HG03095 (cell line): ENCODE data around the gene ZBP1.

Source experiments
- ATAC-seq: cut with Tn5 transposase; IDR thresholded peaks from one replicate; pipeline ENCODE4 v1.9.1; 2021; ENCODE audit warnings: moderate library complexity; ENCODE audit not compliant: unreplicated experiment

Gene ZBP1

DNA sequence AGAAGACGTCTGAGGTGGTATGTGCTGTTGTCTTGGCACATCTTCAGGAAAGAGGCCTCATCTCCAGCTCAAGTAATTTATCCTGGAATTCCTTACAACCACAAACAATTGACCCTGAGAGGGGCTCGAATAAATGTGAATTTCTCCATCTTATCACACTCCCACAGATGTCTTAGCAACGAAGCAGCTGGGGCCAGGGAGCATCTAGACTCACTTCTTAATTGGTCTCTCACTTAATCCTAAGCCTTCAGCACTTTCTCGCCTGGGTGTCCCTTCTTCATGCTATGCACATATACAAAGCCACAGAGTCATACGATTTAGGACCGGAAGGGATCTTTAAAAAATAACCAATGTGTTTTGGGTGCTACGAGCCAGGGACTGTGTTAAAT is 32.2 kb downstream of the ZBP1 start:
- no peak for ATAC-seq

DNA sequence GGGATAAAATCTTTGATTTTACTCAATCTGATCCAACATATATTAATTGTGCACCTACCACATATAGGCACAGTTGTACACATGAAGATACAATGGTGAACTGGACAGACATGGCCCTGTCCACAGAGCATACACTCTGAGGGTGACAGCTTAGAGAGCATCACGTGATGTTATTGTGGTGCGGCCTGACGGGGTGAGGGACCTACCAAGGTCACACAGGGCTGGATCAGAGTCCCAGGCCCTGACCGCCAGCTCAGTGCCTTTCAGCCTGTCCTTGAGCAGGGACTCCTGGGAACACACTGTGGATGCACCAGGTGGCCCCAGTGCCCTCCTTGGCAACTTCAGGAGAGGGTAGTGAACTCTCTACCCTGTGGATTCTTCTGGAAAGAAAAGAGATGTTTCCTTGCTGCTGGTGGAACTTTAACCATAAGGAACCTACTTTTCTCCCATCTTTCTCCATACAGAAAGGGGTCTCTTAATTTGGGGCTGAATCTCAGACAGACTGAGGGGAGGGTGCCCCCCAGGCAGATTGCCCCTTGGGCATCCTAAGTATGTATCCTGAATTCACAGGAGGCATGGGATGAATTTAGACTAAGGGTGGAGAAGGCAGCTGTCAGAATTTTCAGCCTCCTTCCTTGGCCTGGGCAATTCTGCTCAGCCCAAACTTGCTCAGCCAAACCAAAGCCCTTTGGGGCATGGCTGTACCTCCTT is 32.8 kb downstream of the ZBP1 start:
- ATAC-seq = no peak

DNA sequence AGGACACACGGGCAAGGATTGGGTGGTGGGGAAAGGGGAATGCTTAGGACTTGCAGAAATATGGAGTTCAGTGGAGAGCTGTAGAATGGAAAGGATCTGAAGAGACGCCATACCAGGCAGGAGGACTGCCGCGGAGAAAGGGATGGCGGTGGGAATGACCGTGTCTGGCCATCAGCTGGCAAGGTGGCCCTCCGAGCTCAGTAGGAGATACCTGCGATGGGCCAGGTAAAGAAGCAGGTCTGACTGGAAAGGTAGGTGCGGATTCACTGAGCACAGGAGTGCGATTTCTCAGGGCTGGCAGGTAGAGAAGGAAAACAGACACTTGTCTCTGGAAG is 33.3 kb downstream of the ZBP1 start:
- ATAC-seq = no peak

DNA sequence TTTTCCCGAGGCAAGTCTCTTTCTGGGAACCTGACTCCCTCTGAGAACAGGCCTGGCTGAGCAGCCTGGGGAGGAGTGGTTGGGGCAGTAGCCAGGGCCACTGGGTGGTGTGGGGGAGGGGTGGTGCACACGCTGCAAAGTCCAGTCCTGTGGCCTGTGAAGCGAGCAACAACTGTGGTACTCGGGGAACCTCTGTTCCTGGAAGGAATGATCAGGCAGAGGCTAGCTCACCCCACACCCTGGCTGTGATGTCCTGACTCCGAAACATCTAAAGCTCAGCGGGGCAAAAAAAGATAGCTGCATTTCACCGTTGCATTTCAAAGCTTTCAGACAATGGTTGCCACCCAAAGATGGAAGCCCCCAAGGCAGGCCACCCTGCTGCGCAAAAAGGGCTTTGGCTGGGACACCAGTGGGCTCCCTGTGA is 33.8 kb downstream of the ZBP1 start:
- no peak for ATAC-seq

DNA sequence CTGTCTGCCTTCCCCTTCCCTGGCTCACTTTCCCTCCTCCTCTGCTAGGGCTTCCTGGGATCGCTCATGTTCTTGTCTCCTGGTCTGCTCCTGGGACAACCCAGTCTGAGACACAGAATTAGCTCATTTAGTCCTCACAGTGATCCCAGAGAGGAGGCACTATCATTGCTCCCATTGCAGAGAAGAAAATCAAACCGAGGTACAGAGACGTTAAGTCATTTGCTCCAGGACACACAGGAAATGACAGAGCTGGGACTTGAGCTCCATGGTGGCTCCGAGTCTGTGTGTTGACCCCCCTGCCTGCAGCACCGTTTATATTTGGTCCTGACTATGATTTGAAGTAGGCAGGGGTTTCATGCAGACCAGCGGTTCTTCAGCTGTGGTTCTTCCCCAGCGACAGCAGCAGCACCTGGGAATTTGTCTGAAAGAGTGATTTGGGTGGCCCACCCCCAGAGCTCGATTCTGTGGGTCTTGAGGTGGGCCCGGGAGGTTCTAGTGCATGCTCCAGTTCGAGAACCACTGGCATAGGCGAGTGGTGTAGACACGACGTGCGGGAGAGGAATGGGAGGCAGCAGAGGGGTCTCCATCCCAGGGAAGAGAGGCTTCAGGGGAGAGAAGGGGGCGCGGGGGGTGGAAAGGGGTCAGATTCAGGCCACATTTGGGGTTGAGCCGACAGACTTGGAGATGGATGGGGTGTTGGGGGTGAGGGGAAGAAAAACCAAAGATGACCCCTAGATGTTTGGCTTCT is 34.6 kb downstream of the ZBP1 start:
- no peak for ATAC-seq

- ATAC-seq = no peak
These were observed 35.3 kb downstream of the ZBP1 start for GRCh38 chr20:57584768-57585461.

- ATAC-seq = no peak
These were observed 36.7 kb downstream of the ZBP1 start for GRCh38 chr20:57583289-57584257.

DNA sequence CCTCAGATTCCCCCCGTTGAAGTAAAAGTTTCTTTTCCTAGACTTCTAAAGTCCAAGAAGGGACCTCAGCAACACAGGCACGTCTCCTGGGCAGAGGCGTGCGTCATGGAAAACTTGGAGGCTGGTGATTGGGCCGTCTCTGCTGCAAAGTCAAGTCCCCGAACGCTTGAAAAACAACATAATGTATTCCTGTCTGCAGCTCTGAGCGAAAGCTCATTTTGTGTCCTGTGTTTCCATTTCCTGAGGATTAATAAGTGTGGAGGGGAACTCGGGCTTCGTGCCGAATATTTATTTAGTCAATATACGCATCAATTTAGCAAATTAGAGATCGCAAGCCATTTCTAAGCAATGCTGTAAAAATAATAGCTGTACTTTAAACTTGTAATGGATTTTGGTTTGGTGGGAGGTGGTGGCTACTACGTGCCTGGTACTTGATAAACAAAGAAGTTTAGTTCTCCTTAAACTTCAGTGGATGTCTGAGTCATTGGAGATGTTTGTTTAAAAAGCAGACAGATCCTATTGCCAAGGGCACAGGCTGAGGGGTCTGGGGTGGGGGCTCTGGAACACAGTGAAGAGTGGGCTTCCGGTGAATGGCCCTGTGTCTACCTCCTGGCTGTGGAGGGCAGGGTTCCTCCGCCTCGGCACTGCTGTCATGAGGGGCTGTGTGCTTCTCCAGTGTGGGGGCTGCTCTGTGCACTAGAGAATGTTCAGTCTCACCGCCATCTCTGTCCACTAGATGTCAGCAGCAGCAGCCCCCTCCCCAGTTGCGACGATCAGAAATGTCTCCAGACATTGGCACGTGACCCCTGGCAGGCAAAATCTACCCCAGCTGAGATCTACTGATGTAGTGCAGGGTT is 37.6 kb downstream of the ZBP1 start:
- ATAC-seq = no peak

- ATAC-seq = no peak
These were observed 38.2 kb downstream of the ZBP1 start for GRCh38 chr20:57582029-57582378.

- ATAC-seq = no peak
These were observed 38.8 kb downstream of the ZBP1 start for GRCh38 chr20:57581202-57582028.

GRCh38 chr20:57580478-57581201 is 39.6 kb downstream of the ZBP1 start:
- no peak for ATAC-seq

DNA sequence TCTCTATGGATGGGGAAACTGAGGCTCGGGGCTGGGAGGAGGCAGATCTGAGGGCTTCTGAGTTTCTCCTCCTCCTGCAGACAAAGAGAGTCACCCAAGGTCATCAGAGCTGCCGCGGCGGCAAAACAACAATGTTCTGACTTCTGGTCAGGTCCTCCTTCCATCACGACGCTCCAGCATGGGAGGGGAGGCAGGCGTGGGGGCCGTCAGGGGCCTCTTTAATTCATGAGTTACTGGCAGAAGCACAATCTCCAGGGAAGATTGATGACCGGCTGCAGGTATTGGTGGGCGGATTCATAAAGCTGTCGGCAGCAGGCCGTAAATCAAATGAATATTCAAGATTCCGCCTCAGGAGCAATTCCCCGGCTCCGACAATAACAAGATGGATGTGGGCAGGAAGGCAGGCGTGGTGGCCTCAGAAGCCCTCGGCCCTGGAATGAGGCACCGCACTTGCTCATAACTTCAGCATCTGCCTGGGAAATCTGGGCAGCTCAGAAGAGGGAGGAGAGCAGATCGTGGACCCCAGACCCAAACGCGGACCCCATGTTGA is 40.3 kb downstream of the ZBP1 start:
- ATAC-seq = no peak

- no peak for ATAC-seq
These were observed 40.8 kb downstream of the ZBP1 start for GRCh38 chr20:57579331-57579897.

- ATAC-seq = no peak
These were observed 41.6 kb downstream of the ZBP1 start for GRCh38 chr20:57578476-57579165.

DNA sequence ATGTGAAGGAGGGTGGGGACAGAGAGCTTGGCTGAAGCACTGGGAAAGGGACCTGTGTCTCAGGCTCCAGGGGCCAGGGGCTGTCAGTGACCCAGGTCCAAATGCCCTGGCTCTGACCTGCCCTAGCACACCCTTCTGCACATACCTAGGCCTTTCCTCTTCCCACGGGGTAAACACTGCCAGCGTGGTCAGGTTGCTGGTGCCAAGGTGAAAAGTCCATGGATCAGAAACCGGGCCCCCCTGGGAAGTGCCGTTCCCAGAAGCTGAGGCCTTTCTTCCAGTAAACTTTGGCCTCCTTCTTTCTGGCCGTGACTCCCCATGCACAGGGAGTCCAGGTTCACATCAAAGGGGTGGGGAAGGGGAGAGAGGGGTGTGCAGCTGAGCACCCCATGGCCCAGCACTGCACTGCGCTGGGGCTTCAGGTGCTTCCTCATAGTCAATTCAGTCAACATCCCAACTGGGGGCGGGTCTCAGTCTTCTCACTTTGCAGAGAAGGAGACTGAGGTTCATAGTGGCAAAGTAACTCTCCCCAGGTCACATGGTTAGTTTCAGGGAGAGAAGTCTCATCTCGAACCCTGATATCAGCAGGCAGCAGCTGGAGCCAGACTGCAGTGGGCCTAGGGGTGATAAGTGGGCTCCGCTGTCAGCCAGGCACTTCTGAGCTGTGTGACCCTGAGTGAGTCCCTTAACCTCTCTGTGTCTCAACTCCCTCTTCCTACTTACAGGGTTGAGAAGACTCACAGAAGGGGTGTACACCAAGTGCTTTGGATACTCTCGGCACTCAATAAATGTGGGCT is 42.3 kb downstream of the ZBP1 start:
- no peak for ATAC-seq
